ENCODE data around the gene LDLR.
"Not testable (repeated sequence)": the region's sequence is repeated elsewhere in the genome, so short reads cannot be mapped to it uniquely, and the experiment has no call there.

Gene LDLR

DNA sequence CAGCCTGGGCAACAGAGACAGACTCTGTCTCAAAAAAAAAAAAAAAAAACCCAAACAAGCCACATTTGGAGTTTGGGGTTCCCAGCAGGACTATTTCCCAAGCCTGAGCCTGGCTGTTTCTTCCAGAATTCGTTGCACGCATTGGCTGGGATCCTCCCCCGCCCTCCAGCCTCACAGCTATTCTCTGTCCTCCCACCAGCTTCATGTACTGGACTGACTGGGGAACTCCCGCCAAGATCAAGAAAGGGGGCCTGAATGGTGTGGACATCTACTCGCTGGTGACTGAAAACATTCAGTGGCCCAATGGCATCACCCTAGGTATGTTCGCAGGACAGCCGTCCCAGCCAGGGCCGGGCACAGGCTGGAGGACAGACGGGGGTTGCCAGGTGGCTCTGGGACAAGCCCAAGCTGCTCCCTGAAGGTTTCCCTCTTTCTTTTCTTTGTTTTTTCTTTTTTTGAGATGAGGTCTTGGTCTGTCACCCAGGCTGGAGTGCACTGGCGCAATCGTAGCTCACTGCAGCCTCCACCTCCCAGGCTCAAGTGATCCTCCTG, 26.7 kb downstream of the LDLR start:
- Mint-ChIP-seq H3K27me3 (no peaks in the 10 kb centered on the region), H3K4me3 (no peak overlapping the region), H3K36me3 (ENCODE audit: insufficient read depth) (peaks cover 84% of the 10 kb centered on the region), H3K27ac (ENCODE audit: low read depth) (peak overlapping the region; percentile 44), H3K4me1 (no peaks in the 10 kb centered on the region), H3K9me3 (no peaks in the 10 kb centered on the region)
- no peak for ATAC-seq (replicated peaks; ENCODE audit: extremely low read depth, poor library complexity, severe bottlenecking)
- no peak for DNase-seq (ENCODE audit: low spot score in 2 of 2)

DNA sequence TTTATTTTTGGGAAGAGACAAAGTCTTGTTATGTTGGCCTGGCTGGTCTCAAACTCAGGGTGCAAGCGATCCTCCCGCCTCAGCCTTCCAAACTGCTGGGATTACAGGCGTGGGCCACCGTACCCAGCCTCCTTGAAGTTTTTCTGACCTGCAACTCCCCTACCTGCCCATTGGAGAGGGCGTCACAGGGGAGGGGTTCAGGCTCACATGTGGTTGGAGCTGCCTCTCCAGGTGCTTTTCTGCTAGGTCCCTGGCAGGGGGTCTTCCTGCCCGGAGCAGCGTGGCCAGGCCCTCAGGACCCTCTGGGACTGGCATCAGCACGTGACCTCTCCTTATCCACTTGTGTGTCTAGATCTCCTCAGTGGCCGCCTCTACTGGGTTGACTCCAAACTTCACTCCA, 27.2 kb downstream of the LDLR start:
- H3K36me3 Mint-ChIP-seq (ENCODE audit: insufficient read depth): peaks cover 85% of the 10 kb centered on the region
- peak overlapping the region; percentile 44 for H3K27ac Mint-ChIP-seq (ENCODE audit: low read depth)
- DNase-seq (ENCODE audit: low spot score in 2 of 2) (no peak), ATAC-seq (replicated peaks; ENCODE audit: extremely low read depth, poor library complexity, severe bottlenecking) (no peak)
- H3K27me3 Mint-ChIP-seq: no peaks in the 10 kb centered on the region
- no peak overlapping the region for H3K4me3 Mint-ChIP-seq
- no peaks in the 10 kb centered on the region for H3K4me1 Mint-ChIP-seq
- no peaks in the 10 kb centered on the region for H3K9me3 Mint-ChIP-seq

DNA sequence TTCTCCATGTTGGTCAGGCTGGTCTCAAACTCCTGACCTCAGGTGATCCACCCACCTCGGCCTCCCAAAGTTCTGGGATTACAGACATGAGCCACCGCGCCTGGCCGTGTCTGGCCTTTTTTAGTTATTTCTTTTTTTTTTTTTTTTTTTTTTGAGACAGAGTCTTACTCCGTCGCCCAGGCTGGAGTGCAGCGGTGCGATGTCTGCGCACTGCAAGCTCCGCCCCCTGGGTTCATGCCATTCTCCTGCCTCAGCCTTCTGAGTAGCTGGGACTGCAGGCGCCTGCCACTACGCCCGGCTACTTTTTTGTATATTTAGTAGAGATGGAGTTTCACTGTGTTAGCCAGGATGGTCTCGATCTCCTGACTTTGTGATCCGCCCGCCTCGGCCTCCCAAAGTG, 32.7 kb downstream of the LDLR start:
- ATAC-seq (replicated peaks; ENCODE audit: extremely low read depth, poor library complexity, severe bottlenecking); H3K4me1 Mint-ChIP-seq; DNase-seq (ENCODE audit: low spot score in 2 of 2); H3K27ac Mint-ChIP-seq (ENCODE audit: low read depth); H3K4me3 Mint-ChIP-seq; H3K27me3 Mint-ChIP-seq; H3K9me3 Mint-ChIP-seq: not testable (repeated sequence)
- peaks cover 76% of the 10 kb centered on the region for H3K36me3 Mint-ChIP-seq (ENCODE audit: insufficient read depth)

DNA sequence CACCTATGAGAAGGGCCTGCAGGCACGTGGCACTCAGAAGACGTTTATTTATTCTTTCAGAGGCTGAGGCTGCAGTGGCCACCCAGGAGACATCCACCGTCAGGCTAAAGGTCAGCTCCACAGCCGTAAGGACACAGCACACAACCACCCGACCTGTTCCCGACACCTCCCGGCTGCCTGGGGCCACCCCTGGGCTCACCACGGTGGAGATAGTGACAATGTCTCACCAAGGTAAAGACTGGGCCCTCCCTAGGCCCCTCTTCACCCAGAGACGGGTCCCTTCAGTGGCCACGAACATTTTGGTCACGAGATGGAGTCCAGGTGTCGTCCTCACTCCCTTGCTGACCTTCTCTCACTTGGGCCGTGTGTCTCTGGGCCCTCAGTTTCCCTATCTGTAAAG, 33.9 kb downstream of the LDLR start:
- Mint-ChIP-seq H3K9me3 (no peaks in the 10 kb centered on the region), H3K27ac (ENCODE audit: low read depth) (no peak overlapping the region), H3K4me3 (no peak overlapping the region), H3K4me1 (peaks cover 5% of the 10 kb centered on the region), H3K36me3 (ENCODE audit: insufficient read depth) (peaks cover 72% of the 10 kb centered on the region), H3K27me3 (no peaks in the 10 kb centered on the region)
- ATAC-seq (replicated peaks; ENCODE audit: extremely low read depth, poor library complexity, severe bottlenecking) (no peak), DNase-seq (ENCODE audit: low spot score in 2 of 2) (no peak)

DNA sequence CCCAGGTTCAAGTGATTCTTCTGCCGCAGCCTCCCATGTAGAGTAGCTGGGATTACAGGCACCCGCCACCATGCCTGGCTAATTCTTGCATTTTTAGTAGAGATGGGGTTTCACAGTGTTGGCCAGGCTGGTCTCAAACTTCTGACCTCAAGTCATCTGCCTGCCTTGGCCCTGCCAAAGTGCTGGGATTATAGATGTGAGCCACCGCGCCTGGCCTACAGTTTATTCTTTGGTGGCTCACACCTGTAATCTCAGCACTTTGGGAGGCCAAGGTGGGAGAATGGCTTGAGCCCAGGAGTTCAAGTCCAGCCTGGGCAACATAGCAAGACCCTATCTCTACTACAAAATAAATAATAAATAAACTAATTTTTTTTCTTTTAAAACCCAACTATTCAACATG, 34.9 kb downstream of the LDLR start:
- not testable (repeated sequence) for H3K9me3 Mint-ChIP-seq; H3K4me3 Mint-ChIP-seq; DNase-seq (ENCODE audit: low spot score in 2 of 2); H3K4me1 Mint-ChIP-seq; H3K27me3 Mint-ChIP-seq; ATAC-seq (replicated peaks; ENCODE audit: extremely low read depth, poor library complexity, severe bottlenecking); H3K27ac Mint-ChIP-seq (ENCODE audit: low read depth)
- H3K36me3 Mint-ChIP-seq (ENCODE audit: insufficient read depth): peaks cover 64% of the 10 kb centered on the region

DNA sequence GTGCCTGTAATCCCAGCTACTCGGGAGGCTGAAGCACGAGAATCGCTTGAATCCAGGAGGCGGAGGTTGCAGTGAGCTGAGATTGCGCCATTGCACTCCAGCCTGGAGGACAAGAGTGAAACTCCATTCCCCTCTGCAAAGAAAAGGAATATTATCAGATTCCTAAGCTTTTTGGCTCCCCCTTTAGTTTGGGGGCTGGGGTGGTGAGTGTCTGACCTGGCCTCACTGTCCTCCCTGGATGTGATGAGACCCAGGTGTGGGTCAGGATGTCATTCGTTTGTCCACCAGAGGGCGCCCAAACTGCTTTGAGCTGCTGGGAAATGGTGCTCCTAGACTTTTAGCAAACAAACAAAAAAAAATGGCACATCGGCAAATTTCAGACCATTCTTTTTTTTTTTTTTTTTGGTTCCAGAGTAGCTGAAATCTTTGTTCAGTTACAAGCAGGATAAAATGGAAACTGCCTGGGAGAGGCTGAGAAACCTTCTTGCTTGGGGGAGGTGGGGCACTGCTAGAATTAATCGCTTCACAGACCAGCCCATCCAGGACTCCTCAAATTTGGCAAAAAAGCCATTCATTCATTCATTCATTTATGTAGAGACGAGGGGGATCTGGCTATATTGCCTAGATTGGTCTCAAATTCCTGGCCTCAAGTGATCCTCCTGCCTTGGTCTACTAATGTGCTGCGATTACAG, 36.9 kb downstream of the LDLR start:
- DNase-seq (ENCODE audit: low spot score in 2 of 2): peak; percentile 48 to 61
- ATAC-seq (replicated peaks; ENCODE audit: extremely low read depth, poor library complexity, severe bottlenecking): peak; percentile 52
- Mint-ChIP-seq H3K27ac (ENCODE audit: low read depth) (no peak overlapping the region), H3K9me3 (no peaks in the 10 kb centered on the region), H3K36me3 (ENCODE audit: insufficient read depth) (peaks cover 66% of the 10 kb centered on the region), H3K4me3 (no peak overlapping the region), H3K27me3 (no peaks in the 10 kb centered on the region), H3K4me1 (peaks cover 5% of the 10 kb centered on the region)

DNA sequence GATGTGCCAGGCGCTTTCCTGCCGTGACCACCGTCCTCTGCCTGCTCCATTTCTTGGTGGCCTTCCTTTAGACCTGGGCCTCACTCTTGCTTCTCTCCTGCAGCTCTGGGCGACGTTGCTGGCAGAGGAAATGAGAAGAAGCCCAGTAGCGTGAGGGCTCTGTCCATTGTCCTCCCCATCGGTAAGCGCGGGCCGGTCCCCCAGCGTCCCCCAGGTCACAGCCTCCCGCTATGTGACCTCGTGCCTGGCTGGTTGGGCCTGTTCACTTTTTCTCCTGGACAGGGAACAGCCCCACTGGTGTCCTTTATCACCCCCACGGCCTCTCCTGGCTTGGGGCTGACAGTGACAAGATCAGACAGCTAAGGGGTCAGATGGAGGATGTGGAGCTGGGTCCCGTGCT, 38.6 kb downstream of the LDLR start:
- no peaks in the 10 kb centered on the region for H3K27me3 Mint-ChIP-seq
- no peak overlapping the region for H3K4me3 Mint-ChIP-seq
- DNase-seq (ENCODE audit: low spot score in 2 of 2) (no peak), ATAC-seq (replicated peaks; ENCODE audit: extremely low read depth, poor library complexity, severe bottlenecking) (no peak)
- H3K4me1 Mint-ChIP-seq: peaks cover 5% of the 10 kb centered on the region
- H3K27ac Mint-ChIP-seq (ENCODE audit: low read depth): no peak overlapping the region
- peaks cover 65% of the 10 kb centered on the region for H3K36me3 Mint-ChIP-seq (ENCODE audit: insufficient read depth)
- H3K9me3 Mint-ChIP-seq: no peaks in the 10 kb centered on the region

DNA sequence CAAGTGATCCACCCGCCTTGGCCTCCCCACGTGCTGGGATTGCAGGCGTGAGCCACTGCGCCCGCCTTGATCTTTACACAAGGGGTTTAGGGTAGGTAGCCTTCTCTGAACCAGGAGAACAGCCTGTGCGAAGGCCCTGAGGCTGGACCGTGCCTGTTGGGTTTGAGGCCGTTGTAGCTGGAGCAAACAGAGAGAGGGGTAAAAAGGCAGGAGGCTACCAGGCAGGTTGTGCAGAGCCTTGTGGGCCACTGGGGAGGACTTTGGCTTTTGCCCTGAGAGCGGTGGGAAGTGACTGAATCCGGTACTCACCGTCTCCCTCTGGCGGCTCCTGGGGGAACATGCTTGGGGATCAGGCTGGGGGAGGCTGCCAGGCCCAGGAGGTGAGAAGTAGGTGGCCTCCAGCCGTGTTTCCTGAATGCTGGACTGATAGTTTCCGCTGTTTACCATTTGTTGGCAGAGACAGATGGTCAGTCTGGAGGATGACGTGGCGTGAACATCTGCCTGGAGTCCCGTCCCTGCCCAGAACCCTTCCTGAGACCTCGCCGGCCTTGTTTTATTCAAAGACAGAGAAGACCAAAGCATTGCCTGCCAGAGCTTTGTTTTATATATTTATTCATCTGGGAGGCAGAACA, 41.7 kb downstream of the LDLR start:
- no peaks in the 10 kb centered on the region for H3K27me3 Mint-ChIP-seq
- no peak overlapping the region for H3K27ac Mint-ChIP-seq (ENCODE audit: low read depth)
- peaks cover 40% of the 10 kb centered on the region for H3K36me3 Mint-ChIP-seq (ENCODE audit: insufficient read depth)
- DNase-seq (ENCODE audit: low spot score in 2 of 2) (peak; percentile 50 to 71), ATAC-seq (replicated peaks; ENCODE audit: extremely low read depth, poor library complexity, severe bottlenecking) (no peak)
- no peaks in the 10 kb centered on the region for H3K9me3 Mint-ChIP-seq
- peaks cover 5% of the 10 kb centered on the region for H3K4me1 Mint-ChIP-seq
- no peak overlapping the region for H3K4me3 Mint-ChIP-seq

DNA sequence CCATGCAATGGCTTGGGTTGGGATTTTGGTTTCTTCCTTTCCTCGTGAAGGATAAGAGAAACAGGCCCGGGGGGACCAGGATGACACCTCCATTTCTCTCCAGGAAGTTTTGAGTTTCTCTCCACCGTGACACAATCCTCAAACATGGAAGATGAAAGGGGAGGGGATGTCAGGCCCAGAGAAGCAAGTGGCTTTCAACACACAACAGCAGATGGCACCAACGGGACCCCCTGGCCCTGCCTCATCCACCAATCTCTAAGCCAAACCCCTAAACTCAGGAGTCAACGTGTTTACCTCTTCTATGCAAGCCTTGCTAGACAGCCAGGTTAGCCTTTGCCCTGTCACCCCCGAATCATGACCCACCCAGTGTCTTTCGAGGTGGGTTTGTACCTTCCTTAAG, 42.2 kb downstream of the LDLR start:
- no peak for DNase-seq (ENCODE audit: low spot score in 2 of 2)
- H3K4me1 Mint-ChIP-seq: peaks cover 5% of the 10 kb centered on the region
- H3K27me3 Mint-ChIP-seq: no peaks in the 10 kb centered on the region
- ATAC-seq (replicated peaks; ENCODE audit: extremely low read depth, poor library complexity, severe bottlenecking): no peak
- H3K36me3 Mint-ChIP-seq (ENCODE audit: insufficient read depth): peaks cover 38% of the 10 kb centered on the region
- no peak overlapping the region for H3K4me3 Mint-ChIP-seq
- H3K9me3 Mint-ChIP-seq: no peaks in the 10 kb centered on the region
- H3K27ac Mint-ChIP-seq (ENCODE audit: low read depth): no peak overlapping the region

DNA sequence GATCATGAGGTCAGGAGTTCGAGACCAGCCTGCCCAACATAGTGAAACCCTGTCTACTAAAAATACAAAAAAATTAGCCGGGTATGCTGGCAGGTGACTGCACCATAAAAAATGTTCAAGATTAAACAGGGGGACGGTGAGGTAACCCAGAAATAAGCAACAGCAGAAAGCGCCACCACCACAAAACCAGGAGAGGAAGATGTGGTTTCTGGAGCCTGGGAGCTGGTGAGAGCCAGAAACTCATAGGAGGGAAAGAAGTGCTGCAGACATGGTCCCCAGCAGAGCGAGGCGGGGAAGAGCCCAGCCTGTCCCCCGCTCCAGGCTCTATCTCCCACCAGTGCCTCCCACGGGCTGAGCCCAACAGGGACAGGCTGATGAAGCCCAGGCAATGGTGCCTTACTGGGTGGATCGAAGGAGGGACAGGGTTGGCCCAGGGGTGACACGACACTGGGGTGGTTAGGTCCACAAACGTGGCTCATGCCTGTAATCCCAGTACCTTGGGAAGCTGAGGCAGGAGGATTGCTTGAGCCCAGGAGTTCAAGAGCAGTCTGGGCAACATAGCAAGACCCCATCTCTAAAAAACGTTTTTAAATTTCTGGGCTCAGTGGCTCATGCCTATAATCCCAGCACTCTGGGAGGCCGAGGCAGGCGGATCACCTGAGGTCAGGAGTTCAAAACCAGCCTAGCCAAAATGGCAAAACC, 47.3 kb downstream of the LDLR start:
- Mint-ChIP-seq H3K27ac (ENCODE audit: low read depth) (peak overlapping the region; percentile 49), H3K4me1 (peaks cover 8% of the 10 kb centered on the region), H3K27me3 (no peaks in the 10 kb centered on the region), H3K36me3 (ENCODE audit: insufficient read depth) (peaks cover 4% of the 10 kb centered on the region), H3K9me3 (no peaks in the 10 kb centered on the region), H3K4me3 (peak overlapping the region; percentile 79)
- no peak for DNase-seq (ENCODE audit: low spot score in 2 of 2)
- ATAC-seq (replicated peaks; ENCODE audit: extremely low read depth, poor library complexity, severe bottlenecking): no peak

DNA sequence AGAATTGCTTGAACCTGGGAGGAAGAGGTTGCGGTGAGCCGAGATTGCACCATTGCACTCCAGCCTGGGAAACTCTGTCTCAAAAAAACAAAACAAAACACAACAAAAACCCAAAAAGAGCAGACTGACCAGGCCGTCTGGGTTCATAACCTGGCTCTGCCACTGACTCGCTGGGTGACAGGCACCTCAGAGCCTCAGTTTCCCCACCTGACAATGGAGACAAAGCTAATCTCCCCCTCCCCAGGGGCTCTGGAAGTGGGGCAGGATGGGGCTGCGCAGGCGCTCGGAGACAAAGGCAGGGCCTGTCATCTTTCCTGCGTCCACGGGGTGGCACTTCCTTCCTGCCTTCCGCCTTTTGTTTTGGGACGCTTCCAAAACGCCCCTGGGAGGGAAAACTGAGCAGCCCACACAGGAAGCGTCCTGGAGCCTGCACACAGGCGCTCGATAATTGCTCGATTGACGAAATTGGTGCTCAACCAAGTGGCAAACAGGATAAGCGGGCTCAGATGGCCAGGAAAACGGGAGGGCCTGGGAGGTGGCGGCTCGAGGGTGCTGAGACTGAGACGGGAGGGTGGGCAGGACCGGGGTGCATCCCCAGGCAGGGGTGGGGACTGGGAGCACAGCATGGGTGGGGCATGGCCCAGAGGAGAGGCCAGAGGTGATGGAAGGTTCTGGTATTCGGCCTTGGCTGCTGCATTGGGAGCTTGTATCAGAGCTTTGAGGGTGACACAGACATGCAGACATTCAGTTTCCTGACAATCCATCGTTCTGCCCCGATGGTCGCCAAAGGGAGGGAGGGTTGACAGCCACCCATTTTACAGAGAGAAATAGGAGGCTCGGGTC, 48.5 kb downstream of the LDLR start:
- H3K4me1 Mint-ChIP-seq: peaks cover 8% of the 10 kb centered on the region
- no peaks in the 10 kb centered on the region for H3K36me3 Mint-ChIP-seq (ENCODE audit: insufficient read depth)
- H3K4me3 Mint-ChIP-seq: peak overlapping the region; percentile 79
- DNase-seq (ENCODE audit: low spot score in 2 of 2) (peak; percentile 16 to 31), ATAC-seq (replicated peaks; ENCODE audit: extremely low read depth, poor library complexity, severe bottlenecking) (peak; percentile 64)
- H3K27me3 Mint-ChIP-seq: no peaks in the 10 kb centered on the region
- H3K9me3 Mint-ChIP-seq: no peaks in the 10 kb centered on the region
- peak overlapping the region; percentile 16 for H3K27ac Mint-ChIP-seq (ENCODE audit: low read depth)

DNA sequence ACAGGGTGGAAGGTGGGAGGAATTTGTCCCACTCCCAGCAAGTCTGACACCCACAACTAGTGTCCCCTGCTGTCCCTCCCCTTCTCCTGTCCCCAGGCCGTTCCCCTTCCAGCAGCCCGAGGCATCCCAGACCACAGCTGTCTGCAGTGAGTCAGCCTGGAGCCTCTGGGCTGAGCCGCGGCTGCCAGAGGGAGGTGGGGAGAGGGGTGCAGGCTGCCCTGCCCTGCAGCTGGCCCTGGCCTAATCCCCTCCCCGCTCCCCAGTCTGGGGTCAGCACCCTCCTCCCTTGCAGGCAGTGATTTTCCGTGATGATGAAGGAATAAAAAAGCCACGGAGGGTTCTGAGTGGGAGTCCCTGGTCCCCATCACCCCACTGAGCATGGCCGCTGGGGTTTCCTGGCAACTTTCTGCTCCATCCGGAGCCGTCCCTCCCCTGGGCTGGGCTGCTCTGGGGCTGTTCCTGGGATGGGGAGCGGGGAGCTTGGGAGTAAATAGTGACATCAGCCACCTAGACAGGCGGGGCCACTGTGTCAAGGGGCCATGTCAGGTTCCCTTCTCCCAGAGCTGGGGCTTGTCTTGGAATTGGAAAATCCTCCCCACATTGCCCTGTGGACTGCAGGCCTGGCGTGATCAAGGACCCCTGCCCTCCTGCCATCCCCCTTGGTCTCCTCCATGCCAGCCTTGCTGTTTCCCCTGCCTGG, 49.5 kb downstream of the LDLR start:
- DNase-seq (ENCODE audit: low spot score in 2 of 2): no peak
- Mint-ChIP-seq H3K27ac (ENCODE audit: low read depth) (no peak overlapping the region), H3K4me1 (peaks cover 8% of the 10 kb centered on the region), H3K9me3 (no peaks in the 10 kb centered on the region), H3K36me3 (ENCODE audit: insufficient read depth) (no peaks in the 10 kb centered on the region), H3K4me3 (no peak overlapping the region), H3K27me3 (no peaks in the 10 kb centered on the region)
- ATAC-seq (replicated peaks; ENCODE audit: extremely low read depth, poor library complexity, severe bottlenecking): no peak
